Calu3 (cell line): ENCODE results near the gene SPDYE1. TPM values are rescaled to one million over a fixed set of nuclear protein-coding genes. Genes with fewer than 3 reads are reported as not detected.
"Not testable (repeated sequence)": the region's sequence is repeated elsewhere in the genome, so short reads cannot be mapped to it uniquely, and the experiment has no call there.

Source experiments
- Bru-seq: library from RNA; stranded (reverse); fragments of 400-500 nt; gene quantifications from one replicate; lab custom pipeline; 2021; lab: Mats Ljungman, UMichigan
- BruChase-seq, 2 experiments: library from RNA; stranded (reverse); fragments of 400-500 nt; gene quantifications; one replicate each; lab custom pipeline; 2021; lab: Mats Ljungman, UMichigan
- BruUV-seq: library from RNA; stranded (reverse); fragments of 400-500 nt; replicated peaks from 2 replicates; lab custom pipeline; 2021; lab: Mats Ljungman, UMichigan
- CTCF ChIA-PET: fragments of 300-600 bp; sonication (Branson Sonifier 250); formaldehyde crosslinking; loops from one replicate; lab custom pipeline; 2022; ENCODE audit warnings: antibody characterized with exemption; lab: Charles Lee
- DNase-seq: peaks from one replicate; pipeline ENCODE4 v3.0.0; 2022
- H3K27ac Mint-ChIP-seq: one replicate; pipeline ENCODE4 v1.8.0; 2022; ENCODE audit warnings: mixed read lengths; ENCODE audit not compliant: unreplicated experiment
- H3K27me3 Mint-ChIP-seq: one replicate; pipeline ENCODE4 v1.8.0; 2022; ENCODE audit warnings: mixed read lengths; ENCODE audit not compliant: unreplicated experiment
- H3K36me3 Mint-ChIP-seq: one replicate; pipeline ENCODE4 v1.8.0; 2022; ENCODE audit warnings: mild to moderate bottlenecking, moderate library complexity, mixed read lengths; ENCODE audit not compliant: insufficient read depth, unreplicated experiment
- H3K4me1 Mint-ChIP-seq: one replicate; pipeline ENCODE4 v1.8.0; 2022; ENCODE audit warnings: mild to moderate bottlenecking, low read depth, mixed read lengths; ENCODE audit not compliant: unreplicated experiment
- H3K4me3 Mint-ChIP-seq: one replicate; pipeline ENCODE4 v1.8.0; 2022; ENCODE audit warnings: mild to moderate bottlenecking, low read depth, moderate library complexity, mixed read lengths; ENCODE audit not compliant: unreplicated experiment
- H3K9me3 Mint-ChIP-seq: one replicate; pipeline ENCODE4 v1.8.0; 2022; ENCODE audit warnings: low read depth, mixed read lengths; ENCODE audit not compliant: unreplicated experiment
- intact Hi-C: fragments of 100-400 bp; cut with micrococcal nuclease; formaldehyde crosslinking; loops from one replicate; pipeline ENCODE4 v1.10.0; 2022; ENCODE audit not compliant: unreplicated experiment
- long read RNA-seq: library from polyadenylated mRNA; stranded (forward); transcript quantifications from one replicate; pipeline ENCODE4 v2.0.0, GENCODE V29; 2022
- total RNA-seq: library from RNA; stranded (reverse); gene quantifications from 2 replicates; pipeline ENCODE4 v1.2.3, GENCODE V29; 2022
- TF ChIP-seq, protein P1 (sequence below): fragments of 200-600 bp; IDR thresholded peaks from one replicate; pipeline ENCODE4 v1.8.0; 2022; ENCODE audit warnings: antibody characterized with exemption; ENCODE audit not compliant: unreplicated experiment

Gene SPDYE1, protein sequence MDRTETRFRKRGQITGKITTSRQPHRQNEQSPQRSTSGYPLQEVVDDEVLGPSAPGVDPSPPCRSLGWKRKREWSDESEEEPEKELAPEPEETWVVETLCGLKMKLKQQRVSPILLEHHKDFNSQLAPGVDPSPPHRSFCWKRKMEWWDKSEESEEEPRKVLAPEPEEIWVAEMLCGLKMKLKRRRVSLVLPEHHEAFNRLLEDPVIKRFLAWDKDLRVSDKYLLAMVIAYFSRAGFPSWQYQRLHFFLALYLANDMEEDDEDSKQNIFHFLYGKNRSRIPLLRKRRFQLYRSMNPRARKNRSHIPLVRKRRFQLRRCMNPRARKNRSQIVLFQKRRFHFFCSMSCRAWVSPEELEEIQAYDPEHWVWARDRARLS
- not detected in 2 replicates for total RNA-seq
- percentile 8 among the genes with signal in this experiment for Bru-seq, nascent RNA
- BruChase-seq, experiment 1, labeled RNA remaining after a 6-hour chase = percentile 7 among the genes with signal in this experiment
- BruChase-seq, experiment 2, labeled RNA remaining after a 2-hour chase = not detected
- long read RNA-seq, partial matches to known transcripts = 4 of 56 reads
- long read RNA-seq, other reads (novel, unspliced or antisense) = 52 of 56 reads

- DNase-seq, H3K4me3 Mint-ChIP-seq, H3K27me3 Mint-ChIP-seq, H3K9me3 Mint-ChIP-seq, H3K36me3 Mint-ChIP-seq, H3K4me1 Mint-ChIP-seq, CTCF ChIA-PET, intact Hi-C loops, H3K27ac Mint-ChIP-seq, BruUV-seq: not testable (repeated sequence)
Measured at GRCh38 chr7:43997532-43997931, at the start of gene SPDYE1. SPDYE1 (plus strand) TSS chr7:43997897; CDS start chr7:43999950, 2,053 bp downstream.

- intact Hi-C loops = no loop called here
- TF ChIP-seq, protein P1, sequence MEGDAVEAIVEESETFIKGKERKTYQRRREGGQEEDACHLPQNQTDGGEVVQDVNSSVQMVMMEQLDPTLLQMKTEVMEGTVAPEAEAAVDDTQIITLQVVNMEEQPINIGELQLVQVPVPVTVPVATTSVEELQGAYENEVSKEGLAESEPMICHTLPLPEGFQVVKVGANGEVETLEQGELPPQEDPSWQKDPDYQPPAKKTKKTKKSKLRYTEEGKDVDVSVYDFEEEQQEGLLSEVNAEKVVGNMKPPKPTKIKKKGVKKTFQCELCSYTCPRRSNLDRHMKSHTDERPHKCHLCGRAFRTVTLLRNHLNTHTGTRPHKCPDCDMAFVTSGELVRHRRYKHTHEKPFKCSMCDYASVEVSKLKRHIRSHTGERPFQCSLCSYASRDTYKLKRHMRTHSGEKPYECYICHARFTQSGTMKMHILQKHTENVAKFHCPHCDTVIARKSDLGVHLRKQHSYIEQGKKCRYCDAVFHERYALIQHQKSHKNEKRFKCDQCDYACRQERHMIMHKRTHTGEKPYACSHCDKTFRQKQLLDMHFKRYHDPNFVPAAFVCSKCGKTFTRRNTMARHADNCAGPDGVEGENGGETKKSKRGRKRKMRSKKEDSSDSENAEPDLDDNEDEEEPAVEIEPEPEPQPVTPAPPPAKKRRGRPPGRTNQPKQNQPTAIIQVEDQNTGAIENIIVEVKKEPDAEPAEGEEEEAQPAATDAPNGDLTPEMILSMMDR = no peak
- Mint-ChIP-seq H3K27me3 (no peaks in the 10 kb centered on the region), H3K9me3 (no peaks in the 10 kb centered on the region), H3K4me3 (no peak overlapping the region), H3K4me1 (no peaks in the 10 kb centered on the region), H3K27ac (no peak overlapping the region), H3K36me3 (peaks cover 18% of the 10 kb centered on the region)
- CTCF ChIA-PET = interaction anchor here (1.1 kb wide), 1 partner anchor 8 kb away, joined by 3 read pairs; no protein-coding TSS in a partner anchor
- no peak for DNase-seq
- no TSS peak for BruUV-seq
Measured at GRCh38 chr7:43952028-43952427, 45.7 kb upstream of the SPDYE1 start.

GRCh38 chr7:43953071-43953470 is 44.6 kb upstream of the SPDYE1 start:
- H3K9me3 Mint-ChIP-seq = no peaks in the 10 kb centered on the region
- H3K27ac Mint-ChIP-seq = no peak overlapping the region
- CTCF ChIA-PET = no interaction called here
- no peaks in the 10 kb centered on the region for H3K4me1 Mint-ChIP-seq
- BruUV-seq = no TSS peak
- H3K36me3 Mint-ChIP-seq = peaks cover 14% of the 10 kb centered on the region
- intact Hi-C loops = no loop called here
- no peak overlapping the region for H3K4me3 Mint-ChIP-seq
- TF ChIP-seq, protein P1 = no peak
- DNase-seq = no peak
- H3K27me3 Mint-ChIP-seq = no peaks in the 10 kb centered on the region

- Mint-ChIP-seq H3K4me3 (no peak overlapping the region), H3K27me3 (no peaks in the 10 kb centered on the region), H3K9me3 (no peaks in the 10 kb centered on the region), H3K4me1 (no peaks in the 10 kb centered on the region), H3K27ac (no peak overlapping the region), H3K36me3 (peaks cover 11% of the 10 kb centered on the region)
- peak; percentile 43 for DNase-seq
- TF ChIP-seq, protein P1 = peak; percentile 53
- CTCF ChIA-PET = interaction anchor here (1.5 kb wide), 1 partner anchor 372 kb away, joined by 3 read pairs; the partner anchor contains the start of gene STK17A
- intact Hi-C loops = no loop called here
- BruUV-seq = no TSS peak
Measured at GRCh38 chr7:43954524-43955228, 43.0 kb upstream of the SPDYE1 start.
